HG03060 (cell line): ENCODE measurements around the gene VPS13D.
"Not testable (repeated sequence)": the region's sequence is repeated elsewhere in the genome, so short reads cannot be mapped to it uniquely, and the experiment has no call there.

Experiments
- ATAC-seq: cut with Tn5 transposase; IDR thresholded peaks from one replicate; pipeline ENCODE4 v1.9.1; 2021; ENCODE audit warnings: low read depth, moderate number of reproducible peaks; ENCODE audit not compliant: unreplicated experiment

VPS13D gene

DNA sequence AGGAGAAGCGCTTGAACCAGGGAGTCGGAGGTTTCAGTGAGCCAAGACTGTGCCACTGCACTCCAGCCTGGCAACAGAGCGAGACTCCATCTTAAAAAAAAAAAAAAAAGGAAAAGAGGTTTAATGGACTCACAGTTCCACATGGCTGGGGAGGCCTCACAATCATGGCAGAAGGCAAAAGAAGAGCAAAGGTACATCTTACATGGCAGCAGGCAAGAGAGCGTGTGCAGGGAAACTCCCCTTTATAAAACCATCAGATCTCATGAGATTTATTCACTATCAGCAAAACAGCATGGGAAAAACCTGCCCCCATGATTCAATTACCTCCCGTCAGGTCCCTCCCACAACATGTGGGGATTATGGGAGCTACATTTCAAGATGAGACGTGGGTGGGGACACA, 5.7 kb upstream of the VPS13D start:
- not testable (repeated sequence) for ATAC-seq

GRCh38 chr1:12228979-12229378, 851 bp upstream of the VPS13D start:
- ATAC-seq, result no peak

DNA sequence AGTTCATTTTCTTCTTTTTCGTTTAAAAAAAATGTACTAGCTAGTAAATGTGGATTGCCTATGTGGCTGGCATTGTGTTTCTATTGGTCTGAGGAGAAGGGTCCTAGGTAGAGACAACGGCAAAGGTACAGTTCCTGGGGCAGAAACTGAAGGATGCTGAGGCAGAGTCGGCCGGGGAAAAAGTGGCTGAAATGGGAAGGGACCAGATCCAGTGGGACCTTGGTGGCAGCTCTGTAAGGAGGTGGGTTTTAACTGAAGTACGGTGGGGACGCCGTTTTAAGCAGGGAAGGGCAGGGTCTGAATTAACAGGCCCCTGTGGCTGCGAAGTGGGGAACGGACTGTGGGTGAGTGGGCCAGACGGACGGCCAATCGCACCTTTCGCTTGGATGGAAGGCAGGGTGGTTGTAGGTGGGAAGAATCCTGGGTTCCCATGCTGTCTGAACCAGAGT, 420 bp upstream of the VPS13D start:
- no peak for ATAC-seq

- no peak for ATAC-seq
Measured at GRCh38 chr1:12230549-12231275, 882 bp downstream of the VPS13D start.

GRCh38 chr1:12231276-12231595, 1.4 kb downstream of the VPS13D start:
- no peak for ATAC-seq

GRCh38 chr1:12232221-12232620, 2.4 kb downstream of the VPS13D start:
- no peak for ATAC-seq

- no peak for ATAC-seq
Measured at GRCh38 chr1:12244078-12244477, 14.2 kb downstream of the VPS13D start.

GRCh38 chr1:12244585-12244984, 14.8 kb downstream of the VPS13D start:
- ATAC-seq, result no peak

- no peak for ATAC-seq
Measured at GRCh38 chr1:12245116-12245515, 15.3 kb downstream of the VPS13D start.

GRCh38 chr1:12245733-12246132, 15.9 kb downstream of the VPS13D start:
- ATAC-seq, result no peak

DNA sequence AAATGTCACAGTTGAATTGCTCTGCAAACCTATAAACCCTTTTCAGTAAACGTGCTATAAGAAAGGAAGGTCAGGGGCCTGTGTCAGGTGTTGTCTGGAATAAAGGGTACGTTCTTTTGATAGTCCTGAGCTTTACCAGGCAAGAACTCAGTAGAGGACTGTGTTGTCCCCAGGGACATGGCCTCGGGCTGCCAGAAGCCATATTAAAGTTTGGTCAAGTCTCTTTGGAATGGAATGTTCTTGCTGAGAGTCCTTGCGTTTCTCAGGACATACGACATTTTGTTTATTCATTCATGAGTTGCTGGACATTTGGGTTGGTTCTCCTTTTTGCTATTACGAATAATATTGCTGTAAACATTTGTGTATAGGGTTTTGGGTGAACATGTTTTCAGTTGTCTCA, 16.8 kb downstream of the VPS13D start:
- no peak for ATAC-seq

GRCh38 chr1:12249181-12249580, 19.4 kb downstream of the VPS13D start:
- ATAC-seq, result no peak

GRCh38 chr1:12249748-12250147, 19.9 kb downstream of the VPS13D start:
- ATAC-seq, result no peak

- no peak for ATAC-seq
Measured at GRCh38 chr1:12251442-12251841, 21.6 kb downstream of the VPS13D start.

DNA sequence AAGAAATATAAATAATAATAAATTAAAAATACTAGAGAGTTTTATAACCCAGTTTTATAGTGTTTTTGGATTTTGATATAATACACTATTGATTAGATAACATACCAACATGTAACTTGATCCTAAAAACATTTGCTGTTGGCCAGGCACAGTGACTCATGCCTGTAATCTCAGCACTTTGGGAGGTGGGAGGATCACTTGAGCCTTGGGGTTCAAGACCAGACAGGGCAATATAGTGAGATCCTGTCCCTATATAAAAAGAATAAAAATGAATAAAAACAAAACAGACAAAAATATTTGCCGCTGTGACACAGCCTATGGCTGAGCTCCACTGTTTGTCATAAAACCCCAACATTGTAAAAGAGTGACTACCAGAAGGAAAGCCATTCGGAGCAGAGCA, 26.1 kb downstream of the VPS13D start:
- no peak for ATAC-seq

DNA sequence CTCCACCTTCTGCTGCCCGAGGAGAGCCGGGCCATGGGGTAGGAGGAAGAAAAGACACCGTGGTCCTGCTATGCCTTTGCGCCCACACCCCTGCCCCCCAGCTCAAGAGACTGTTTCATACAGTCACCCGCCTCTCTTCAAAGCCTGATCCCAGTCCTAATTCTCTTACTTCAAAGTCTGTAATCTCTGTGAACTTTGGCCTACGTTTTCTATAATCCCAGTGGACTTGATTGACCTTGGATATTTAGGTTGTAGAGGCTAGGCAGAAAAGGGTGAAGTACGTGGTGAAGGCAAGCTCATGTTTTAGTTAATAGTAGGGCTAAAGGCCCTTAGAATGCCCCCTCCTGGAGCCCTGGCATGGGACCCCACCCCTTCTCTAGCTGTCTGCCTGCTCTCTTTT, 28.4 kb downstream of the VPS13D start:
- ATAC-seq, result no peak

DNA sequence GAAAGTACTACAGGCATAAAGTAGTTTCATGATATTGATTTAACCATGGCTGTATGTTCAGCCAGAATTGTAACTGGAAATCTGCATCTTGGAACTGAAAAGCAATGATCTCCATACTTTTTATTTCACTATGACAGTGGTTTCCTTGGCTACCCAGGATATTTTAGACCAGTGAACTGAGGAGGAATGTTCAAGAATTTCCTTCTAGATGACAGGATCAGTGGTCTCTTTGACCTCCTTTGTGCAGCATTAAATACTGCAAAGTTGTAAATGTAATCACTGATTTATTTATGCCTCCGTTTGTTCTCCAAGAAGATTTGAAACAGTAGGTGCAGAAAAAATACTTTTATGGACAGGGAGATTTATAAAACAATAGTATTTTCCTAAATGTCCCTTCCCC, 39.5 kb downstream of the VPS13D start:
- no peak for ATAC-seq

DNA sequence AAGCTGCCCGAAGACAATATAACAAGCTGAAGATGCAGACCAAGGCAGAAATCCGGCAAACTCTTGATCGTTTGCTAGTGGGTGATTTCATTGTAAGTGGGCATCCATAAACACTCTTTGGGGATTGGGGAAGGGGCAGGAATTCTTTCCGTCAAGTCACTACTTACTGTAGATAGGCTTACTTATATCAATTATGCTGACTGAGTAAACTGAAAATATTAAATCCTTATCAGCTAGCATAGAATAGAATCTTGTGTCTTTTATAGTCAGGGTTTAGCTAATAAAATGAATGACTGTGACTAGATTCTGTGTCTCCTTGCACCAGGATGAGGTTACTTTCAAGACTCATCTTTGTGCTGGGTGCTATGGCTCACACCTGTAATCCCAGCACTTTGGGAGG, 41.2 kb downstream of the VPS13D start:
- ATAC-seq, result no peak

GRCh38 chr1:12272770-12273169, 42.9 kb downstream of the VPS13D start:
- ATAC-seq, result no peak

- no peak for ATAC-seq
Measured at GRCh38 chr1:12275370-12275769, 45.5 kb downstream of the VPS13D start.

- no peak for ATAC-seq
Measured at GRCh38 chr1:12276225-12276624, 46.4 kb downstream of the VPS13D start.

- no peak for ATAC-seq
Measured at GRCh38 chr1:12279003-12279402, 49.2 kb downstream of the VPS13D start.
